GM12878 (cell line): ENCODE measurements around the gene PRKG1.

Source experiments
- BCL11A ChIP-seq: IDR thresholded peaks from 2 replicates; pipeline ENCODE4 v1.6.1; 2011; ENCODE audit warnings: low read depth, low read length
- CHD2 ChIP-seq: IDR thresholded peaks from 2 replicates; pipeline ENCODE4 v1.6.1; 2011; ENCODE audit warnings: low read depth, low read length, improper control_type of control experiment, borderline replicate concordance
- MAX ChIP-seq: IDR thresholded peaks from 2 replicates; pipeline ENCODE4 v1.6.1; 2012; ENCODE audit warnings: low read depth, low read length, improper control_type of control experiment
- NRF1 ChIP-seq: conservative IDR thresholded peaks from 2 replicates; pipeline ENCODE4 v1.6.1; 2011; ENCODE audit warnings: mild to moderate bottlenecking, low read depth, low read length, improper control_type of control experiment
- POLR2A ChIP-seq: IDR thresholded peaks from 2 replicates; pipeline ENCODE4 v1.6.1; 2011; ENCODE audit warnings: low read depth, mild to moderate bottlenecking, low read length
- RCOR1 ChIP-seq: conservative IDR thresholded peaks from 2 replicates; pipeline ENCODE4 v1.6.1; 2012; ENCODE audit warnings: low read depth, low read length, improper control_type of control experiment
- SIN3A ChIP-seq: IDR thresholded peaks from 2 replicates; pipeline ENCODE4 v1.6.1; 2012; ENCODE audit warnings: low read depth, low read length, improper control_type of control experiment
- TF ChIP-seq, protein P1 (sequence below): IDR thresholded peaks from 2 replicates; pipeline ENCODE4 v1.6.1; 2011; ENCODE audit warnings: low read depth, low read length, improper control_type of control experiment, borderline replicate concordance
- TF ChIP-seq, protein P2 (sequence below): fragments of 450-650 bp; IDR thresholded peaks from 2 replicates; pipeline ENCODE4 v1.6.1; 2017; ENCODE audit warnings: antibody characterized with exemption, mild to moderate bottlenecking, moderate library complexity
- TF ChIP-seq, protein P3 (sequence below): IDR thresholded peaks from 2 replicates; pipeline ENCODE4 v1.6.1; 2011; ENCODE audit warnings: borderline replicate concordance, low read depth, mild to moderate bottlenecking, moderate library complexity, low read length; ENCODE audit not compliant: insufficient read depth, poor library complexity, severe bottlenecking

DNA sequence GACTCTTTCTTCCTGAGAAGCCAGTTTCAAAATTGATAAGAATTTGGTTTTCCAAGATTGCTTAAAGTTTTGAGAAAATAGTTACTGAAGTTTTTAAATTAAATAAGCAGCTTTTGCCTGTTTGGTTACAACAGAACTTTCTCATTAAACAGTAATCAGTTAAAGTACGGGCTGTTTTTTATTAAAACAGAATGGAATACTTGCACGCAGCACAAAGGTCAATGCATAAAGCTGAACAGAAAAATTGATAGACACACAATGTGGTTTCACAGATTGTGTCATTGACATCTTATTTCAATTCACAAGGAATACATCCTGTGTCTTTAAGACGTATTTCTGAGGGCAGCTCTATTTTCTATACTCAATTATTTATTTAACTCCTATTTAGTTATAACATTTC lies 192.2 kb downstream of the PRKG1 start:
- TF ChIP-seq SIN3A (no peak), POLR2A (no peak), BCL11A (no peak), CHD2 (no peak), MAX (no peak), RCOR1 (no peak), NRF1 (no peak)
- TF ChIP-seq, protein P1, sequence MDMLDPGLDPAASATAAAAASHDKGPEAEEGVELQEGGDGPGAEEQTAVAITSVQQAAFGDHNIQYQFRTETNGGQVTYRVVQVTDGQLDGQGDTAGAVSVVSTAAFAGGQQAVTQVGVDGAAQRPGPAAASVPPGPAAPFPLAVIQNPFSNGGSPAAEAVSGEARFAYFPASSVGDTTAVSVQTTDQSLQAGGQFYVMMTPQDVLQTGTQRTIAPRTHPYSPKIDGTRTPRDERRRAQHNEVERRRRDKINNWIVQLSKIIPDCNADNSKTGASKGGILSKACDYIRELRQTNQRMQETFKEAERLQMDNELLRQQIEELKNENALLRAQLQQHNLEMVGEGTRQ, result no peak
- TF ChIP-seq, protein P2, sequence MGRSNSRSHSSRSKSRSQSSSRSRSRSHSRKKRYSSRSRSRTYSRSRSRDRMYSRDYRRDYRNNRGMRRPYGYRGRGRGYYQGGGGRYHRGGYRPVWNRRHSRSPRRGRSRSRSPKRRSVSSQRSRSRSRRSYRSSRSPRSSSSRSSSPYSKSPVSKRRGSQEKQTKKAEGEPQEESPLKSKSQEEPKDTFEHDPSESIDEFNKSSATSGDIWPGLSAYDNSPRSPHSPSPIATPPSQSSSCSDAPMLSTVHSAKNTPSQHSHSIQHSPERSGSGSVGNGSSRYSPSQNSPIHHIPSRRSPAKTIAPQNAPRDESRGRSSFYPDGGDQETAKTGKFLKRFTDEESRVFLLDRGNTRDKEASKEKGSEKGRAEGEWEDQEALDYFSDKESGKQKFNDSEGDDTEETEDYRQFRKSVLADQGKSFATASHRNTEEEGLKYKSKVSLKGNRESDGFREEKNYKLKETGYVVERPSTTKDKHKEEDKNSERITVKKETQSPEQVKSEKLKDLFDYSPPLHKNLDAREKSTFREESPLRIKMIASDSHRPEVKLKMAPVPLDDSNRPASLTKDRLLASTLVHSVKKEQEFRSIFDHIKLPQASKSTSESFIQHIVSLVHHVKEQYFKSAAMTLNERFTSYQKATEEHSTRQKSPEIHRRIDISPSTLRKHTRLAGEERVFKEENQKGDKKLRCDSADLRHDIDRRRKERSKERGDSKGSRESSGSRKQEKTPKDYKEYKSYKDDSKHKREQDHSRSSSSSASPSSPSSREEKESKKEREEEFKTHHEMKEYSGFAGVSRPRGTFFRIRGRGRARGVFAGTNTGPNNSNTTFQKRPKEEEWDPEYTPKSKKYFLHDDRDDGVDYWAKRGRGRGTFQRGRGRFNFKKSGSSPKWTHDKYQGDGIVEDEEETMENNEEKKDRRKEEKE, result no peak
- TF ChIP-seq, protein P3, sequence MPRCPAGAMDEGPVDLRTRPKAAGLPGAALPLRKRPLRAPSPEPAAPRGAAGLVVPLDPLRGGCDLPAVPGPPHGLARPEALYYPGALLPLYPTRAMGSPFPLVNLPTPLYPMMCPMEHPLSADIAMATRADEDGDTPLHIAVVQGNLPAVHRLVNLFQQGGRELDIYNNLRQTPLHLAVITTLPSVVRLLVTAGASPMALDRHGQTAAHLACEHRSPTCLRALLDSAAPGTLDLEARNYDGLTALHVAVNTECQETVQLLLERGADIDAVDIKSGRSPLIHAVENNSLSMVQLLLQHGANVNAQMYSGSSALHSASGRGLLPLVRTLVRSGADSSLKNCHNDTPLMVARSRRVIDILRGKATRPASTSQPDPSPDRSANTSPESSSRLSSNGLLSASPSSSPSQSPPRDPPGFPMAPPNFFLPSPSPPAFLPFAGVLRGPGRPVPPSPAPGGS, result no peak
